Stimulated activated CD8-positive, alpha-beta memory T cell treated with anti-CD3 and anti-CD28 coated beads, Interleukin-12 subunit alpha, Interleukin-12 subunit beta, amount 100 ng/mL, for 4 hours (primary cell): ENCODE measurements around the gene TRAPPC2L.

Experiments used
- DNase-seq: peaks from one replicate; pipeline ENCODE4 v3.0.0-alpha.2; 2020; ENCODE audit warnings: low read depth

Gene TRAPPC2L

GRCh38 chr16:88856828-88857727 lies at the start of gene TRAPPC2L, which contains the start of gene GALNS:
TRAPPC2L (plus strand) TSS chr16:88857127; CDS start chr16:88857151, 24 bp downstream.
GALNS (minus strand) TSS chr16:88856947; CDS start chr16:88856877, 70 bp downstream.
- DNase-seq: peak; percentile 99

GRCh38 chr16:88807142-88807625 lies 49.7 kb upstream of the TRAPPC2L start:
- DNase-seq: no peak

GRCh38 chr16:88807626-88808453 lies 49.1 kb upstream of the TRAPPC2L start:
- DNase-seq: no peak

GRCh38 chr16:88809068-88809675 lies 47.8 kb upstream of the TRAPPC2L start:
- DNase-seq: no peak

GRCh38 chr16:88809676-88810165 lies 47.2 kb upstream of the TRAPPC2L start:
- DNase-seq: no peak

GRCh38 chr16:88810166-88810911 lies 46.6 kb upstream of the TRAPPC2L start:
- DNase-seq: no peak

- DNase-seq: peak; percentile 60
Observed at GRCh38 chr16:88810912-88811768, 45.8 kb upstream of the TRAPPC2L start.

- peak; percentile 95 for DNase-seq
Observed at GRCh38 chr16:88811769-88812512, 45.0 kb upstream of the TRAPPC2L start, which contains the start of gene APRT. APRT (minus strand) TSS chr16:88811928; CDS start chr16:88811899, 29 bp downstream.

- no peak for DNase-seq
Observed at GRCh38 chr16:88812513-88813268, 44.2 kb upstream of the TRAPPC2L start.

GRCh38 chr16:88813269-88814143 lies 43.4 kb upstream of the TRAPPC2L start:
- DNase-seq: no peak

- DNase-seq: no peak
Observed at GRCh38 chr16:88814144-88814502, 42.8 kb upstream of the TRAPPC2L start.

- DNase-seq: no peak
Observed at GRCh38 chr16:88815227-88815626, 41.7 kb upstream of the TRAPPC2L start.

- DNase-seq: peak; percentile 40
Observed at GRCh38 chr16:88815901-88816589, 40.9 kb upstream of the TRAPPC2L start.

GRCh38 chr16:88816736-88817535 lies 40.0 kb upstream of the TRAPPC2L start:
- no peak for DNase-seq

- DNase-seq: no peak
Observed at GRCh38 chr16:88817785-88818574, 38.9 kb upstream of the TRAPPC2L start.

GRCh38 chr16:88818575-88818874 lies 38.4 kb upstream of the TRAPPC2L start:
- DNase-seq: no peak
